Suprapubic skin (tissue), 4 donors: ENCODE results near the gene PPP1R26. TPM values are rescaled to one million over a fixed set of nuclear protein-coding genes. Genes with fewer than 3 reads are reported as not detected.
"Not testable (repeated sequence)": the region's sequence is repeated elsewhere in the genome, so short reads cannot be mapped to it uniquely, and the experiment has no call there.

Experiments
- DNase-seq, 2 donors: peaks; one replicate each; pipeline ENCODE4 v3.0.0-alpha.2; 2019; ENCODE audit warnings: low spot score in 2 of 2
- H3K27ac ChIP-seq: fragments of 200-600 bp; sonication (generic); one replicate; pipeline ENCODE4 v1.5.1; 2019
- H3K27me3 ChIP-seq: fragments of 200-600 bp; sonication (generic); one replicate; pipeline ENCODE4 v1.5.1; 2019
- H3K36me3 ChIP-seq: fragments of 200-600 bp; sonication (generic); one replicate; pipeline ENCODE4 v1.5.1; 2019
- H3K4me1 ChIP-seq: fragments of 200-600 bp; sonication (generic); one replicate; pipeline ENCODE4 v1.5.1; 2019
- H3K4me3 ChIP-seq: fragments of 200-600 bp; sonication (generic); one replicate; pipeline ENCODE4 v1.5.1; 2019; ENCODE audit warnings: mild to moderate bottlenecking
- H3K9me3 ChIP-seq: fragments of 200-600 bp; sonication (generic); one replicate; pipeline ENCODE4 v1.5.1; 2019
- EP300 ChIP-seq: sonication (generic); formaldehyde crosslinking; IDR thresholded peaks from one replicate; pipeline ENCODE4 v1.6.1; 2017; ENCODE audit warnings: antibody characterized with exemption
- POLR2A ChIP-seq, 2 donors: fragments of 450-650 bp; IDR thresholded peaks; one replicate each; pipeline ENCODE4 v1.6.1; 2017; ENCODE audit warnings: antibody characterized with exemption in 2 of 2, mild to moderate bottlenecking in 2 of 2, moderate library complexity in 2 of 2
- POLR2AphosphoS5 ChIP-seq, 3 donors: sonication (generic); formaldehyde crosslinking; IDR thresholded peaks; one replicate each; pipeline ENCODE4 v1.6.1; 2017; ENCODE audit warnings: antibody characterized with exemption in 3 of 3
- WGBS: methylation state at CpG from one replicate; pipeline ENCODE4 v1.1.5; 2018; 5-methylcytosine and 5-hydroxymethylcytosine counted together
- total RNA-seq, 4 donors: library from RNA; depleted of rRNA; stranded (reverse); fragments of >200 nt; gene quantifications; one replicate each; pipeline ENCODE4 v1.1.0, GENCODE V29; 2016
- TF ChIP-seq, protein P1 (sequence below), 2 donors: fragments of 200-600 bp in 1 of 2; fragments of 450-650 bp in 1 of 2; sonication (generic) in 1 of 2; IDR thresholded peaks; one replicate each; pipeline ENCODE4 v1.5.1; 2016 to 2019; ENCODE audit warnings: antibody characterized with exemption in 2 of 2, mild to moderate bottlenecking in 1 of 2, moderate library complexity in 1 of 2

Gene PPP1R26
- total RNA-seq, 4 donors from 2014 or later: 6.2 to 11.0 (median 9.0) TPM

- Histone ChIP-seq H3K4me3 (no peak overlapping the region), H3K27me3 (peaks cover 18% of the 10 kb centered on the region), H3K9me3 (no peaks in the 10 kb centered on the region), H3K27ac (no peak overlapping the region), H3K36me3 (no peaks in the 10 kb centered on the region), H3K4me1 (no peaks in the 10 kb centered on the region)
- WGBS: 79% methylated on average over 19 of the region's 19 CpGs
- no peak for DNase-seq
- TF ChIP-seq POLR2AphosphoS5 (IDR thresholded peaks at IDR 0.05) (no peak), POLR2A (IDR thresholded peaks at IDR 0.05) (no peak), EP300 (no peak)
- TF ChIP-seq, protein P1, sequence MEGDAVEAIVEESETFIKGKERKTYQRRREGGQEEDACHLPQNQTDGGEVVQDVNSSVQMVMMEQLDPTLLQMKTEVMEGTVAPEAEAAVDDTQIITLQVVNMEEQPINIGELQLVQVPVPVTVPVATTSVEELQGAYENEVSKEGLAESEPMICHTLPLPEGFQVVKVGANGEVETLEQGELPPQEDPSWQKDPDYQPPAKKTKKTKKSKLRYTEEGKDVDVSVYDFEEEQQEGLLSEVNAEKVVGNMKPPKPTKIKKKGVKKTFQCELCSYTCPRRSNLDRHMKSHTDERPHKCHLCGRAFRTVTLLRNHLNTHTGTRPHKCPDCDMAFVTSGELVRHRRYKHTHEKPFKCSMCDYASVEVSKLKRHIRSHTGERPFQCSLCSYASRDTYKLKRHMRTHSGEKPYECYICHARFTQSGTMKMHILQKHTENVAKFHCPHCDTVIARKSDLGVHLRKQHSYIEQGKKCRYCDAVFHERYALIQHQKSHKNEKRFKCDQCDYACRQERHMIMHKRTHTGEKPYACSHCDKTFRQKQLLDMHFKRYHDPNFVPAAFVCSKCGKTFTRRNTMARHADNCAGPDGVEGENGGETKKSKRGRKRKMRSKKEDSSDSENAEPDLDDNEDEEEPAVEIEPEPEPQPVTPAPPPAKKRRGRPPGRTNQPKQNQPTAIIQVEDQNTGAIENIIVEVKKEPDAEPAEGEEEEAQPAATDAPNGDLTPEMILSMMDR (IDR thresholded peaks at IDR 0.05): no peak
Observed at GRCh38 chr9:135456436-135457104, 23.0 kb upstream of the PPP1R26 start.

- WGBS: 94% methylated on average over 5 of the region's 5 CpGs
- DNase-seq, H3K27ac ChIP-seq, H3K4me3 ChIP-seq, H3K9me3 ChIP-seq, H3K4me1 ChIP-seq, H3K36me3 ChIP-seq: not testable (repeated sequence)
- H3K27me3 ChIP-seq: peaks cover 18% of the 10 kb centered on the region
Observed at GRCh38 chr9:135458478-135458877, 21.1 kb upstream of the PPP1R26 start.

DNA sequence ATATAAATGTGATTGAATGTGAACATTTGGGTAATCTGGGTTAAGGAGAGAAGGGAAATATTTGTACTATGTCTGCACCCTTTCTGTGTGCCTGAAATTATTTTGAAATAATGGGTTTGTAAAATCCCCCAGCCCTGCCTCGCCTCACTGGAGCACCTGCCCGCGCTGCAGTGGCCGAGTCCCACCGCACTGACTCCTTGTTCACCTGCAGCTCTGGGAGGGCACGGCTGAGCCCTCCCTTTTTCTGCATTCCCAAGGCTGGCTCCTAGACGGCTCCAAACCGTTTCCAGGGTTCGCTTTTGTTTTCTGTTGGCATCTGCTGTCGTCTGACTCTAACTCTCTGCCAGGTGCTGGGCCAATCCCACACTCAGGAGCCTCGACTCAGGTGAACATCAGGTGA, 17.6 kb upstream of the PPP1R26 start:
- Histone ChIP-seq H3K9me3 (no peaks in the 10 kb centered on the region), H3K36me3 (no peaks in the 10 kb centered on the region), H3K27ac (no peak overlapping the region), H3K4me3 (no peak overlapping the region), H3K4me1 (no peaks in the 10 kb centered on the region), H3K27me3 (peaks cover 4% of the 10 kb centered on the region)
- no peak for TF ChIP-seq POLR2AphosphoS5 (IDR thresholded peaks at IDR 0.05)
- no peak for TF ChIP-seq POLR2A (IDR thresholded peaks at IDR 0.05)
- no peak for TF ChIP-seq EP300
- TF ChIP-seq, protein P1 (IDR thresholded peaks at IDR 0.05): no peak
- WGBS: 65% methylated on average over 11 of the region's 11 CpGs
- DNase-seq: no peak

GRCh38 chr9:135463140-135463539, 16.4 kb upstream of the PPP1R26 start:
- DNase-seq: no peak
- H3K4me1 ChIP-seq: no peaks in the 10 kb centered on the region
- no peaks in the 10 kb centered on the region for H3K9me3 ChIP-seq
- no peak overlapping the region for H3K4me3 ChIP-seq
- 58% methylated on average over 3 of the region's 3 CpGs for WGBS
- H3K36me3 ChIP-seq: no peaks in the 10 kb centered on the region
- TF ChIP-seq POLR2AphosphoS5 (IDR thresholded peaks at IDR 0.05) (no peak), POLR2A (IDR thresholded peaks at IDR 0.05) (no peak), EP300 (no peak)
- TF ChIP-seq, protein P1 (IDR thresholded peaks at IDR 0.05): no peak
- no peaks in the 10 kb centered on the region for H3K27me3 ChIP-seq
- H3K27ac ChIP-seq: no peak overlapping the region

GRCh38 chr9:135464181-135464580, 15.4 kb upstream of the PPP1R26 start:
- WGBS: 92% methylated on average over 7 of the region's 7 CpGs
- DNase-seq: no peak
- TF ChIP-seq POLR2A (IDR thresholded peaks at IDR 0.05): no peak
- no peak for TF ChIP-seq EP300
- no peak for TF ChIP-seq POLR2AphosphoS5 (IDR thresholded peaks at IDR 0.05)
- TF ChIP-seq, protein P1 (IDR thresholded peaks at IDR 0.05): no peak
- Histone ChIP-seq H3K36me3 (no peaks in the 10 kb centered on the region), H3K9me3 (no peaks in the 10 kb centered on the region), H3K27me3 (no peaks in the 10 kb centered on the region), H3K4me1 (peaks cover 3% of the 10 kb centered on the region), H3K27ac (no peak overlapping the region), H3K4me3 (no peak overlapping the region)
